Measurements from ENCODE around the gene EYS. TPM values are rescaled to one million over a fixed set of nuclear protein-coding genes. Genes with fewer than 3 reads are reported as not detected.

The EYS gene
- total and polyA plus RNA-seq, 2 experiments from 2014 or later, result under 0.01 to 0.15 TPM

- H3K4me1 ChIP-seq (ENCODE audit: low read depth), result no peaks in the 10 kb centered on the region
- H3K27me3 ChIP-seq, result peaks cover 2% of the 10 kb centered on the region
- H3K4me3 ChIP-seq, result no peak overlapping the region
- no peak for DNase-seq (ENCODE audit: low read depth in 1 of 2, low spot score in 1 of 2)
- TF ChIP-seq CTCF (IDR thresholded peaks at IDR 0.05; ENCODE audit: low read depth, low read length), result no peak
- no peak overlapping the region for H3K27ac ChIP-seq
- H3K9me3 ChIP-seq (ENCODE audit: low read depth), result no peaks in the 10 kb centered on the region
- no peaks in the 10 kb centered on the region for H3K36me3 ChIP-seq
These were observed 1913.4 kb downstream of the EYS start for GRCh38 chr6:63793465-63794137.

DNA sequence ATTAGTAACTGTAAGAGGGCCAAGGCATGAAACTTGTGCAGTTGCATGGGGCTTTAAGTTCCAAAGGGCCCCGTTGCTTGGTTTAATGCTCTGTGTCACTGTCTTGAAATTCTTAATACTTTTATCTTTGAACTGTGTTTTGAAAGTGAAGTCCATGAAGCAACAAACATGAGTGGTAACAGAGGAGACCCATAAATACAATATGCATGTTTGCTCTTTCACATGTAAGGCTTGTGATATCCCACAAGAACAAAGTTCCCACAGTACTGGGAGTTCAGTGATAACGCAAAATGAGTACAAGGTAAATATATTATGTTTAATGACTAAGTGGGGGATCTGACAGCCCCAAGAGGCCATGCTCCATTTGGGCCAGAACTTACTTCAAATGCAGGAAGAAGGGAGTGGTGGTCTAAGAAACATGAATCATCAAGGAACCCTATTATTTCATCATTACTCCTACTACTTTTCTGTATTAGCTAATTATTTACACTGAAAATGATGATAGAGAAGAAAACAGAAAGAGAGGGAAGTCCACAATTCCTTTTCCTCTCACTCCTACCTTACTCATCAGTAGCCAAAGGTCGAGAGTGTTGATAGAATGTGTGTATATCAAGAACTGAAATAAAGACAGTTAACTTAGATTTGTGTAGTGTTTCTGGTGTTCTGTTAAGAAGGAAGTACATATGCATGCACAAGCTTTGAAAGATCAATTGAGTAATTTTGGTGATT lies 1914.1 kb downstream of the EYS start:
- no peaks in the 10 kb centered on the region for H3K4me1 ChIP-seq (ENCODE audit: low read depth)
- no peaks in the 10 kb centered on the region for H3K9me3 ChIP-seq (ENCODE audit: low read depth)
- H3K4me3 ChIP-seq, result no peak overlapping the region
- peaks cover 2% of the 10 kb centered on the region for H3K27me3 ChIP-seq
- H3K36me3 ChIP-seq, result no peaks in the 10 kb centered on the region
- no peak for DNase-seq (ENCODE audit: low read depth in 1 of 2, low spot score in 1 of 2)
- no peak overlapping the region for H3K27ac ChIP-seq
- no peak for TF ChIP-seq CTCF (IDR thresholded peaks at IDR 0.05; ENCODE audit: low read depth, low read length)

DNA sequence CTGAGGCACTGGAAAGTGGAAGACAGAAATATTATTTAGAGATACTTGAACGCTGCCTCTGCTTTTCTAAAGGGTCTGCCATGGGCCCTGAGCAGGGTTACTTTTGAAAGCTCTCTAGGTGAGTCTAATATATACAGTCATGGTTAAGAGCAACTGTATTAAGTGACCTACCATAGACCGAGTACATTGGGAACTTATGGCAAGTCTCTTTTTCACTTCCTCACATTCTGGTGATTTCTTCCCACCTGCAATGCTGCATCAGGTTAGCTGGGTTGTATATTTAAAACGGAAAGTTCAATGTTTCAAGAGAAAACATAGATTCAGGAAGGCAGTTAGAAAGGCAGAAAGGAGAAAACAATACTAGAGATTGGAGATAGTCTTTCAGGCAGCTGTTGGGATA lies 1916.7 kb downstream of the EYS start:
- H3K27ac ChIP-seq, result no peak overlapping the region
- no peaks in the 10 kb centered on the region for H3K4me1 ChIP-seq (ENCODE audit: low read depth)
- H3K36me3 ChIP-seq, result no peaks in the 10 kb centered on the region
- no peaks in the 10 kb centered on the region for H3K9me3 ChIP-seq (ENCODE audit: low read depth)
- H3K4me3 ChIP-seq, result no peak overlapping the region
- DNase-seq (ENCODE audit: low read depth in 1 of 2, low spot score in 1 of 2), result no peak
- no peak for TF ChIP-seq CTCF (IDR thresholded peaks at IDR 0.05; ENCODE audit: low read depth, low read length)
- no peaks in the 10 kb centered on the region for H3K27me3 ChIP-seq

- Histone ChIP-seq H3K27me3 (no peaks in the 10 kb centered on the region), H3K9me3 (ENCODE audit: low read depth) (no peaks in the 10 kb centered on the region), H3K4me3 (no peak overlapping the region), H3K4me1 (ENCODE audit: low read depth) (no peaks in the 10 kb centered on the region), H3K27ac (no peak overlapping the region), H3K36me3 (no peaks in the 10 kb centered on the region)
- TF ChIP-seq CTCF (IDR thresholded peaks at IDR 0.05; ENCODE audit: low read depth, low read length), result no peak
- no peak for DNase-seq (ENCODE audit: low read depth in 1 of 2, low spot score in 1 of 2)
These were observed 1917.3 kb downstream of the EYS start for GRCh38 chr6:63789699-63790098.

DNA sequence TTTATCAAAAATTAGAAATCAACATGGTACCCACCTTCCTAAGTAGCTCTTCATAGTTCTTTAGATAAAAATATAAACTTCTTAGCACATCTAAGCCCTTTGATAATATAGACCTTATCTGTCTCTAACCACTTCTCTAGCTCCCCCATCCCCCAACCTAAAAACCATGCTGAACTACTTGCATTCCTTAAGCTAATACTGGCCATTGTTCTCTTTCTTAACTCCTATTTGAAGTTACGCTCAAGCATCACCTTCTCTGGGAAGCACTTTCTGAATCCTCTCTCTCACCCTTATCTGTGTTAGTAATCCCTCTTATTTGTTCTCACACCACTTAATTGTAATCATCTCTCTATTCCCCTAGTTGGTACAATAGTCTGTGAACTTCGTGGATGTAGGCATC lies 1918.5 kb downstream of the EYS start:
- TF ChIP-seq CTCF (IDR thresholded peaks at IDR 0.05; ENCODE audit: low read depth, low read length), result no peak
- no peaks in the 10 kb centered on the region for H3K36me3 ChIP-seq
- H3K27ac ChIP-seq, result no peak overlapping the region
- H3K9me3 ChIP-seq (ENCODE audit: low read depth), result no peaks in the 10 kb centered on the region
- no peaks in the 10 kb centered on the region for H3K27me3 ChIP-seq
- no peaks in the 10 kb centered on the region for H3K4me1 ChIP-seq (ENCODE audit: low read depth)
- no peak overlapping the region for H3K4me3 ChIP-seq
- no peak for DNase-seq (ENCODE audit: low read depth in 1 of 2, low spot score in 1 of 2)

Measured in cardiac muscle cell (in vitro differentiated cells and primary cell).